Left kidney (tissue), 2 donors: ENCODE results near the gene GRK7. TPM values are rescaled to one million over a fixed set of nuclear protein-coding genes. Genes with fewer than 3 reads are reported as not detected.
"Not testable (repeated sequence)": the region's sequence is repeated elsewhere in the genome, so short reads cannot be mapped to it uniquely, and the experiment has no call there.

Experiments
- DNase-seq: peaks from one replicate; pipeline ENCODE4 v3.0.0-alpha.2; 2013
- polyA plus RNA-seq: library from polyadenylated mRNA; unstranded; fragments of 120-200 nt; gene quantifications from one replicate; pipeline ENCODE4 v1.2.1, GENCODE V29; 2013; ENCODE audit not compliant: insufficient read length

The GRK7 gene
- polyA plus RNA-seq, 1 donor, result 0.18 TPM

DNA sequence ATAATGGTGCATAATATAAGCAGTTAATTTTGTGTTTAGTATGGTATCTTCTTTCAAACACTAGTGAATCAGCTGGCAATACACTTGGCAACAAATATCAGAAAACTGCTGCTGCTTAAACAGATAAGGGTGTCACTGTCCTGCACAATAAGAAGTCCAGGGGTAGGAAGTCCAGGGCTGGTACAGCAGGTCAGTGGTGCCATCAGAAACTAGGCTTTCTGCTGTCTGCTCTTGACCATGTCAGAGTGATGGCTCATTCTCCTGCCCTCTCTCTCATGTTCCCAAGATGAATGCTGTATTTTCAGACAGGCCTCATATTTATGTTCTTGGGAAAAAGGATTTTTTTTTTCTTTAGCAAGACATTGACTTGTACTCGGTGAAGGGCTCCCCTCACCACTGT is 9.2 kb upstream of the GRK7 start:
- no peak for DNase-seq

DNA sequence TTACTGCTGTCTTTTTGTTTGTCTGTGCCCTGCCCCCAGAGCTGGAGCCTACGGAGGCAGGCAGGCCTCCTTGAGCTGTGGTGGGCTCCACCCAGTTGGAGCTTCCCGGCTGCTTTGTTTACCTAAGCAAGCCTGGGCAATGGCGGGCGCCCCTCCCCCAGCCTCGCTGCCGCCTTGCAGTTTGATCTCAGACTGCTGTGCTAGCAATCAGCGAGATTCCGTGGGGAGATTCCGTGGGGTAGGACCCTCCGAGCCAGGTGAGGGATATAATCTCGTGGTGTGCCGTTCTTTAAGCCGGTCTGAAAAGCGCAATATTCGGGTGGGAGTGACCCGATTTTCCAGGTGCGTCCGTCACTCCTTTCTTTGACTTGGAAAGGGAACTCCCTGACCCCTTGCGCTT is 656 bp upstream of the GRK7 start:
- DNase-seq, result not testable (repeated sequence)

DNA sequence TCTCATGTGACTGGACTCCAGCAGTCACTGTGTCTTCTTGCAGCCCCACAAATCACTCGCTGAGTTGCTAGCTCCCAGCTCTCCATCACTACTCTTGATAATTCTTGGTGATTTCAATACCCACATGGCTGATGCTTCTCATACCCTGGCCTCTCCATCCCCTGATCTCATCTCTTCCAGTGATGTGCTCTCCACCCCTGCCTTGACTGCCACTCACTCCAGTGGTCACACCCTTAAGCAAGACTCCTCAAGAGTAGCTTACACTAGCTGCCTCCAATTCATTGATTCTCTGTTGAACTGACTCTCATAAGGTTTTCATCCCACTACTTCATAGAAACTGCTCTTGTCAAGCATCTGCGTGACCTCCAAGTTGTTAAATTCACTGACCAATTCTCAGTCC is 837 bp downstream of the GRK7 start:
- no peak for DNase-seq

DNA sequence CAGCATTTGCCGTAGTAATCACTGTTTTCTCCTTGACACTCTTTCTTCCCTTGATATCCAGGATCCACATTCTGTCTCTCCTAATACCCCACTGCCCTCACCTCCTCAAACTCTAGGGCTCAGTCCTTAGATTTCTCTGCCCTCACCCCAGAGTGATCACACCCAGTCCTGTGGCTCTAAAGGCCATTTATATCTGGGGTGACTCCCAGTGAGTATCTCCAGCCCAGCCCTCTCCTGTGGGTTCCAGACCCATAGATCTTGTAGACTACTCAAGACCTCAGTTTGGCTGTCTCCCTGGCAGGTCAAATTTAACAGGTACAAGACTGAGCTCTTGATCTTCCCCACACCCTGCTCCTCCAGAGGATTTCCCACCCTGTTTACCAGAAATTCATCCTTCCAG is 1.3 kb downstream of the GRK7 start:
- no peak for DNase-seq

DNA sequence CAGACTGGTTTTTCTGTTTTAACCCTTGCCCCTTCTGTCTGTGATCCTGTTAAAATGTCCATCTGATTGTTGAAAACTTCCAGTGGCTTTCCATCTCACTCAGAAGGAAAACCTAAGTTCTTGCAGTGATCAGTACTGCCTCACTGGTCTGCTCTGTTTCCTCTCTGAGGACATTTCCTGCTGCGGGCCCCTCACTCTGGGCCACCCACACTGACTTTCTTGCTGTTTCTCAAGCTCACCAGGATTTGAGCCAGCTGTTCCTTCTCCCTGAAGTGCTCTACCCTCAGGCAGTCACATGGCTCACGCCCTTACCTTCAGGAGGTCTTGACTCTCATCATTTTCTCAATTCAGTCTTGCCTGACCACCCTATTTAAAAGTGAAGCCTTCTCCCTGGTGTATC is 1.8 kb downstream of the GRK7 start:
- DNase-seq, result peak; percentile 46

DNA sequence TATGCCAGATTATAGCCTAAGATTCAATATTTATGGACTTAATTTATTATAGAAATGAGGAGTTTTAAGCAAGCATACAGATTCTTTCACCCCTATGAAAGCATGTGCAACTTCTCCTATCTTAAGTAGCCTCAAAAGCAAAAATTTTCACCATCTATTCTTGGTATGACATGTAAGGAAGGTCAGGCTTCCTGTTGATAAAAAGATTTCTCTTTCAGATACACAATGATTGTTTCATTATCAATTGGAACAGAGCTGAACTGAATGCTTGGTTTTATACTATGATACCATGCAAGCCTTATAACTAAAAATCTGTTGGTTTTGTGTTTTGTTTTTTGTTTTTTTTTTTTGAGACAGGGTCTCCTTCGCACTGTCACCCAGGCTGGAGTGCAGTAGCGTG is 3.9 kb downstream of the GRK7 start:
- no peak for DNase-seq

DNA sequence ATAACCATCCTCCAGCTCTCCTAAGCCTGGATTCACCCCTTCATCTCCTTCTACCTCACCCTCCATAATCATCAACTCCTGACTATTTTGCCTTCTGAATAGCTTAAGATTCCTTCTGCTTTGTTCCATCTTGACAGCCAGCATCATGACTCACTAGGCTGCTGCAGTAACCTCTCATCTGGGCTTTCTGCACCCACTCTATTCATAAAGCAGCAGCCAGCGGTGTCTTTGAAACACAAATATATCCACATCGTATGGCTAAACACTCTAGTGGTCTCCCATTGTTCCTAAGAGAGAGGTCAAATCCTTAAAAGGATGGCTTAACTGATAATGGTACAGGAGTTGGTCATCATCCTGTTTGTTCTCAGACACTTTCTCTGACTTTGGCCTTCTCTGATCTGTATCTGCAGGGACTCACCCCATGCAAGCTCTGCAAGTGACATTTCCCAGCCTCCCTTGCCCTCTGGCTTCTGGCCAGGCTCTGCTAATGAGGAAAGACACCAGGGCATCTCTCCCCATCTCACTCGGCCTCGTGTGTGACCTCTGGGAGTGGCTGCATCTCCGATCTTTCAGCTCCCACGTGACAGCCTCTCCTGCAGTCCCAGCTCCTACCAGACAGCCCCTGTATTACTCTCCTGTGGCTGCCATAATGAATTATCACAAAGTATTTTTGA is 6.2 kb downstream of the GRK7 start:
- DNase-seq, result no peak

DNA sequence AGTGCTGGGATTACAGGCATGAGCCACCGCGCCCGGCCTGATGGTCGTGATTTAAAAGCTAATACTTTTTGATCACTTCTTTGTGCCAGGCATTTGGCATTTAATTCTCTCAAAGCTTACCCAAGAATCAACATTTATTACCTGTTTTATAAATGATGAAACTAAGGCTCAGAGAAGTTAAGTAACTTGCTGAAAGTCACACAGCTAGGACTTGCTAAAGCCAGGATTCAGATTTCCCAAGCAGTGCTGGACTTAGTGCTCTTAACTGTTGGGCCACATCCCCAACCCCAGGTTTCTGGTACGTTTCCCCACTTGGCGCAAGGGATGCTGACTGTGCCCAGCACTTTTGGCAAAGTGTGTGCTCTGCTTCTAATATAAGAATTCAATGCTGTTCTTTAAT is 10.5 kb downstream of the GRK7 start:
- no peak for DNase-seq

DNA sequence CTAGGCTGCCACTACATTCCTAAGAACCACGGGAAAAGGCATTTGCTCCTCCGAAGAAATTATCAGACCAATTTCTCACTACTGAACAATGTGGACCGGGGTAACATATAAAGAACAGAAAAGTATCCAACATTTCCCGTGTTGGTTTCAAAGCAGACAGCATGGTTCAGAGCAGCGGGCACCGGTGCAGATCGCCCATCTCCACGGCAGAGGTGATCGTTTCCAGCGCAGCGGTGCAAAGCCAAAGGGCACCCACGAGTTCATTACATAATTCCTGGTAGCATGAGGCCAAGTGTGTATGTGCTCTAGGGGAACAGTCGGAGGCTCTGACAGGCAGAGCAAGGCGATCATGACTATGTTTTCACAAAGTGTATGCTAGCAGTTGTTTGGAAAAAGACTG is 13.2 kb downstream of the GRK7 start:
- no peak for DNase-seq

DNA sequence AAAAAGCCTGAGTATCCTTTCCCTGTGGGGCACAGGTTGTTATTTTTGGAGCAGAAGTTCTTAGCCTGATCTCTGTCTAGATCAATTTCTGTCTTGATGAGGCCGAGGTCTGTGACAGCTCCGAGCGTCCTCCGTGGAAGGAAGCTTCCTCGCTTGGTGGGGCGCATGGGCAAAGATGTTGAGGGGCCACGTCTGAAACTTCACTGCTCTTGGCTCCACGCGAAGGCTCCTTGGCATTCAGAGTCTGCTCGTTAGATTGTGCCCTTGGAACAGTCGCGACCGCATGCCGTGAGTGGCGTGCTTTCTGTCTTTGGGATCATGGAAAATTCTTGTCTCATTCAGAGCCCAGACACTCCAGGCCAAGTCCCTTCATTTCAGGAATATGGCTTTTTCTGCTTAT is 13.7 kb downstream of the GRK7 start:
- no peak for DNase-seq

DNA sequence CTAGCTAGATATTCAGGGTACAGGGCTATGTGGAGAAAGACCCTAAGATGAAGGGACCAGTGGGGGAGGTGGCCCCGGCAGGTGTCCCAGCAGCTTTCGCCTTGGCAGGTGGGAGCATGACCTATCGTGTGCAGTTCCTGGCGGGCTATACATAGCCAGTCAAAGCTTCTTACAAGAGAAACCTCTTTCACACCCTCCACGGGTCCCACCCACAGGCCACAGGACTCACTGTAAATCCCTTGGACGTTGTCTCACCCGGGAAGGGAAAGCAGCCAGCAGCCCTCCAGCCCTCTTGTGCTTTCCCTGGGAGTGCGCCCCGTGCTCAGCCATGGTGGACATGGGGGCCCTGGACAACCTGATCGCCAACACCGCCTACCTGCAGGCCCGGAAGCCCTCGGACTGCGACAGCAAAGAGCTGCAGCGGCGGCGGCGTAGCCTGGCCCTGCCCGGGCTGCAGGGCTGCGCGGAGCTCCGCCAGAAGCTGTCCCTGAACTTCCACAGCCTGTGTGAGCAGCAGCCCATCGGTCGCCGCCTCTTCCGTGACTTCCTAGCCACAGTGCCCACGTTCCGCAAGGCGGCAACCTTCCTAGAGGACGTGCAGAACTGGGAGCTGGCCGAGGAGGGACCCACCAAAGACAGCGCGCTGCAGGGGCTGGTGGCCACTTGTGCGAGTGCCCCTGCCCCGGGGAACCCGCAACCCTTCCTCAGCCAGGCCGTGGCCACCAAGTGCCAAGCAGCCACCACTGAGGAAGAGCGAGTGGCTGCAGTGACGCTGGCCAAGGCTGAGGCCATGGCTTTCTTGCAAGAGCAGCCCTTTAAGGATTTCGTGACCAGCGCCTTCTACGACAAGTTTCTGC is 15.0 kb downstream of the GRK7 start:
- DNase-seq, result no peak

DNA sequence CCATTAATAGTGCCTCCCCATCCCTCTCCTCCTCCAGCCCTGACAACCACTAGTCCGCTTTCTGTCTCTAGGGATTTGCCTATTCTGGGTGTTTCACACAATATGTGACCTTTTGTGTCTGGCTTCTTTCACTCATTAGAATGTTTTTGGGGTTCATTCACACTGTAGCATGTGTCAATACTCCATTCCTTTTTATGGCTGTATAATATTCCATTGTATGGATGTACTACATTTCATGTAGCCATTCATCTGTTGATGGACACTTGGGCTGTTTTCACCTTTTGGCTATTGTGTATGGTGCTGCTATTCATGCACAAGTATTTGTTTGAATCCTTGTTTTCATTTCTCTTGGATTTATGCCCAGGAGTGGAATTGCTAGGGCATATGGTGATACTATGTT is 16.5 kb downstream of the GRK7 start:
- no peak for DNase-seq

DNA sequence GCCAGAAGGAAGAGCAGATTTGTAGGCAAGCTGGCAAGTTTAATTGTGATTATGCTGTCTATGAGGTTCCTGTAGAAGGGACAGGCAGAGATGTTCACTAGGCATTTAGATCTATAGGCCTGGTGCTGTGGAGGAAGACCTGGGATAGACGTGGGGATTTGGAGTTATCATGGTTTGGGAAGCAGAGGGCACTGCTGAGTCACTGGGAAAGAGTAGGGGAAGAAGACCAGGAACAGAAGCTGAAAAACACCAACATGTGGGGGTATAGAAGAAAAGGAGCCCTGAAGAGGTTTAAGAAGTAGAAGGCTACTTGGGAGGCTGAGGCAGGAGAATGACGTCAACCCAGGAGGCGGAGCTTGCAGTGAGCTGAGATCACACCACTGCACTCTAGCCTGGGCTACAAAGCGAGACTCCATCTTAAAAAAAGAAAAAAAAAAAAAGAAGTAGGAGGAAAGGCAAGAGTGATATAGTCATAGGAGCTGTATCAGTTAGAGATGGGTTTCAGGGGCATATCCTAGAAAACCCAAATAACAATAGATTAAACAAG is 19.3 kb downstream of the GRK7 start:
- no peak for DNase-seq

DNA sequence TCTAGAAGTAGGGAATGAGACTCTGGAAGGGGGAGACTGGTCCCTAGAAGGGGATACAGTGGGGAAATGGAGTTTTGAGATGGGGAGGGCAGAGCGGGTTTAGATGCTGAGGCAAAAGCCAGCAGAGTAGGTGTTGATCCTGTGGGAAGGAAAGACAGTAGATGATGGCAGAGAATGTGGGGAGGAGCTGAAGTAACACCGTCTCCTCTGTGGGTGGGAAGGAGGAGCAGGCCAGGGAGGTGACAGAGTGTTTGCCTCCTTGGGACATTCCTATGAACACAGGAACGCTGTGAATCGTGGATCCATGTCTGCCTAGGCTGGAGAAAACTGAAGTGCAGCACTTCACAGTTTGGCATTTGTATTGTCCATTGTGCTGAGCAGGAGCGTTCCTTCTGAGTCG is 20.4 kb downstream of the GRK7 start:
- no peak for DNase-seq

DNA sequence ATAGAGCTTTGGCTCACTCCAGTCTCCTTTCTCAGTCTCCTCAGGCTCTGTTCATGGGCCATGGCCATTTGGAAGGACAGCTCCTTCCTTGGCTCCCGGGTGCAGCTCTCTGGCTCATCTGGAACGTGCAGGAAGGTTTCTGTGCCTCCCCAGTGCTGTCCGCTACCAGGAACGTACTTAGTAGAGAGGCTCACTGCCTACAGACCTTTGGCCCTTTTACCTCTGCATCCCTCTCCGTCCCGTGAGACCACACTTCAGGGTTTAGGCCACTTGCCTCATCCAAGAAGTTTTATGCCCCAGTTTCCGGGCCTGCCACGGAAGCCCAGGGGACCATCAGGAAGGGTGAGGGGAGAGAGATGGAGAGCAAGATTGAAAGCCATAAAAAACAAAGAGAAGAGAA is 20.9 kb downstream of the GRK7 start:
- DNase-seq, result no peak

DNA sequence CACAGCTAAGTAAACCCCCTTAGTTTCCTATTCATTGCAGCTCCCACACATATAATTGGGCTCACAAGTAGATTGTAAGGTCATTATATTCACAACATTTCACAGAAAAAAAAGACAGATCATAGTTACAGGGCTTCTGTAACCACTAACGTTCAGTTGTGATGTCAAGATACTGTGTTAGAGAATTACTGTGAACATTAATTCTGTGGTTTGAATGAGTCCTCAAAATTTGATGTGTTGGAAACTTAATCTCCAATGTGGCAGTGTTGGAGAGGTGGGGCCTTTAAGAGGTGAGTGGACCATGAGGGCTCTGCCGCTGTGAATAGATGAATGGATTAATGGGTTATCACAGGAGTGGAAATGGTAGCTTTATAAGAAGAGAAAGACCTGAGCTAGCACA is 21.3 kb downstream of the GRK7 start:
- DNase-seq, result no peak

DNA sequence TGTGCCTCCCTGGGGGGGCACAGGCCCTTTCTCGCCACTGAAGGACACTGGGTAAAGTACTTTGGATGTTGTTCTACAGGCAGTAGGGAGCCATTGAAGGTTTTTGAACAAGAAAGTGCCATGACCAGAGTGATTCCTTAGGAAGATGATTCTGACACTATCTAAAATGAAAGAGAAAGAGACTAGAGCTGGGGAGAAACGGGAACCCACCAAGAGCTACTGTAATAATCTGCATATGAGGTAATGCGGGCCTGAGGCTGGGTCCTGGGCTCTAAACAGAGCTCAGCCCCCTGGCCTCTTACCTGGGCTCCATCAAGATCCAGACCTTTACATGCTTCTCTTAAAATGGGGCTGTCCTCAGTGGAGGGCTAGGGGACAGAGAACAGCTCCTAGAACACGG is 24.9 kb downstream of the GRK7 start:
- DNase-seq, result no peak

DNA sequence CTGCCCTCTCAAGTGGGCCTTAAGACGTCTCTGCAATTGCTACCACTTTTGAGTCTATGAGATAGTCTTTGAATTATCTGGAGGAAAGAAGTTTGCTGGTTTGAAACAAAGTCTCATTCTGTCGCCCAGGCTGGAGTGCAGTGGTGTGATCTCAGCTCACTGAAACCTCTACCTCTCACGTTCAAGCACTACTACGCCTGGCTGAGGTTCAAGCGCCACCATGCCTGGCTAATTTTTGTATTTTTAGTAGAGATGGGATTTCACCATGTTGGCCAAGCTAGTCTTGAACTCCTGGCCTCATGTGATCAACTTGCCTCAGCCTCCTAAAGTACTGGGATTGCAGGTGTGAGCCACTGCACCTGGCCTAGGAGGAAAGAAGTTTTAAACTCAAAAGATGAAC is 25.5 kb downstream of the GRK7 start:
- not testable (repeated sequence) for DNase-seq

DNA sequence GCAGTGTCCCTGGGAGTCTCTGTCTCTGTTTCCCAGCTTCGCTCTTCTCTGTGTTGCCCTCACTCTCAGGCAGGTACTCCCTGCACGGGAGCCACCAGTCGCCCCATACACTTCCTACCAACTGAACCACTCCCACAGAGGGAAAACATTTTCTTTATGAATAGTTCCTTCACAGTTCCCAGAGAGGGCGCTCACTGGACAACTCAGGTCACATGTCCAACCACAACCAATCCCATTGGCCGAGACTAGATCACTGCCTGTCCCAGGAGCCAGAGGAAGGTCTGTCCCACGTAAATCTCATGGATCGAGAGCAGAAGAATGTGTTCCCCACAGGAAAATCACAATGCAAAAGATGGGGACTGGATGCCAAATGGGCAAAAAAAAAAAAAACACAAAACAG is 26.1 kb downstream of the GRK7 start:
- no peak for DNase-seq

DNA sequence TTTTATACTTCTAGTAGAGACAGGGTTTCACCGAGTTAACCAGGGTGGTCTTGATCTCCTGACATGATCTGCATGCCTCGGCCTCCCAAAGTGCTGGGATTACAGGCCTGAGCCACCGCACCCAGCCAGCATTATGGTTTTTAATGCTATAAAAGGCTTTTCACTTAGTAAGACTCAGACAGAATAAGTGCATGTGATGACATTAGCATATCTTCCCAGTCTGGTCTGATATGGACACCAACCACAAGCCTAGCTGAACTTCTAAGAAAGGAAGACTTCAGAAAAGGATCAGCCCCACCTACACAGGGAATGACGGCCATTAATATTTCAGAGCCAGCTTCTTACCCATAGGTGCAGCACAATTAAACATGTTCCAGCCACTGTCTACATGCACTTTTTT is 27.0 kb downstream of the GRK7 start:
- no peak for DNase-seq

DNA sequence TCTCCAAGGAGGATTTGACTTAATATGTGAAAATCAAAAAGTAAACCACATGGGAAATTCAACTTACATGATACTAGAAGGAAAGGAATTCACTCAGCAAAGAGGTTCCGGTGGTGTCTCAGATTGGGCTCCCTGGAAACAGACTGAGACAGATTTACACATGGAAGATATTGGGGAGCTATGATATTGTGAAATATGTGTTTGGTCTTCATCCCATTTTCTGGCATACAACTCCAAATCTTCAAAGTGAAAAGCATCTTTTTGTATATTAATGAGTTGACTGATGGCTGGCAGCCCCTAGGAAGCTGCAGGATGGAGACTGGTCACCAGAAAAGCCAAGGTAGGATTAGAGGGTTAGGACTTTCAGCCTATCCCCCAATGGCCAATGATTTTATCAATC is 29.3 kb downstream of the GRK7 start:
- no peak for DNase-seq

DNA sequence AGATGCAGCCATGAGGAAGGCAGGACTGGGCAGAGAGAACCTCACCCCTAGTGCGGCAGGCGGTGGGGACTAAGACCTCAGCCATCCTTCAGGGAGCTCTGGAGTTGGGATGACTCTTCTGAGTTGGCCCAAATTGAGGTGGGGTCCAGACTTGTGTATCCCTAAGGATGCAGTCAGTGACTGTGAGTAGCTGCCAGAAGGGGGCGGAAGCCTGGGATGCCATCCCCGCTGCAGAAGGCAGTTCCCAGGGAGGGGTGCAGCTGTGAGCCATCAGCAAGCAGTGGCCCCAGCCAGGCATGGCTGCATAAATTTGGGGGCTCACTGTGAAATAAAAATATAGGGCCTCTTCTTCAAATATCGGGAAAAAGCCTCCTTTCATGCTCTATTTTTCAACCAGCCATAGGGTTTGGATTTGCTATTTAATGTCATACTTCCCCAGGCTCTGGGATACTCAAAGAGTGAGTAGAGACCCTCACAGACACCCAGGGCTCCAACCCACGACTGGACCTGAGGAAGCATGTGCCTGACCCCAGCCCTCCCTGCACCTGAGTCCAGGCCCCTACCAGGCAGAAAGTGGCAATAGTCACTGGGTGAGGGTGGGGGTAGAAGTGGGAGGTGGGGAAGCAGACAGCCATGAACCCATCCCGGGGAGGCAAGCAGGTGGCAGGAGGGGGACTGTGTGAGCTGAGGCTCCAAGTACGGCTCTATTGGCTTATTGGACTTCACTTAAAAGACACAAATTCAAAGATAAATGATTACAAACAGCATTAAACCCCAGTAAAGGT is 30.5 kb downstream of the GRK7 start:
- DNase-seq, result no peak

DNA sequence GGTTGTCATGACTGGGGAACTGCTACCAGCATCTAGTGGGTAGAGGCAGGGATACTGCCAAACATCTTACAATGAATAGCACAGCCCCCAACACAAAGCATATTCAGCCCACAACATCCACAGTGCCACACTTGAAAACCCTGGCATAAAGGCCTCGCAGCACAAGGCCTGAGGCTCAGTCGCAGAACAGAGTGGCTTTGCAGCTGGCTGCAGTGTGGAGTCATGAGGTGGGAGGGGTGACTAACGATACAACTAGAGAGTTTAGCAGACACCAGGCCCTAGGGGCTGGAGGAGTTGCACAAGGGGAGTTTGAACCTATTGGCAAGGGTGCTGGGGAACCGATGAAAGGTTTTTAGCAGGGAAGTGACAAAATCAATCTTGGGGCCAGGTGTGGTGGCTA is 32.1 kb downstream of the GRK7 start:
- no peak for DNase-seq
